HCT116 (cell line): ENCODE measurements around the gene TTLL11. TPM values are rescaled to one million over a fixed set of nuclear protein-coding genes. Genes with fewer than 3 reads are reported as not detected.

Experiments
- ATAC-seq: fragments of 200-7000 bp; cut with Tn5 transposase; 2 replicates; pipeline ENCODE4 v1.9.1; 2020; ENCODE audit warnings: mild to moderate bottlenecking, moderate library complexity
- BruUV-seq: library from RNA; stranded (reverse); fragments of 400-500 nt; replicated peaks from 2 replicates; lab custom pipeline; 2021; lab: Mats Ljungman, UMichigan
- CTCF ChIA-PET: fragments of 300-600 bp; sonication (Branson Sonifier 250); formaldehyde crosslinking; loops from one replicate; lab custom pipeline; 2021; ENCODE audit warnings: antibody characterized with exemption; lab: Charles Lee
- POLR2A ChIA-PET: fragments of 300-600, 350-600 bp; sonication (Branson Sonifier 250); formaldehyde crosslinking; loops from one replicate; lab custom pipeline; 2021; ENCODE audit warnings: antibody characterized with exemption; lab: Charles Lee
- RAD21 ChIA-PET, 2 experiments: fragments of 300-600 bp; sonication (Branson Sonifier 250); formaldehyde crosslinking; loops; one replicate each; lab custom pipeline; 2023; ENCODE audit warnings: low total read pairs in 2 of 2; ENCODE audit not compliant: uncharacterized antibody in 2 of 2, unreplicated experiment in 2 of 2, low non-redundant PET in 1 of 2; lab: Charles Lee
- DNase-seq: peaks from one replicate; pipeline ENCODE4 v3.0.0-alpha.2; 2010; ENCODE audit warnings: low read depth, low spot score
- H2AFZ ChIP-seq: fragments of 200-600 bp; shearing (Covaris generic), sonication (generic); 2 replicates; pipeline ENCODE4 v1.6.1; 2017; ENCODE audit warnings: low read depth, mixed run types, mixed read lengths, antibody characterized with exemption, low read length; ENCODE audit not compliant: poor library complexity, severe bottlenecking
- H3K27ac ChIP-seq: 2 replicates; pipeline ENCODE4 v1.5.1; 2012; ENCODE audit warnings: low read depth, low read length
- H3K27me3 ChIP-seq: fragments of 200-600 bp; sonication (generic); 2 replicates; pipeline ENCODE4 v1.6.1; 2016; ENCODE audit warnings: mixed run types, low read length, mixed read lengths; ENCODE audit not compliant: insufficient read depth
- H3K36me3 ChIP-seq, 2 experiments: fragments of 200-500 bp in 1 of 2; fragments of 200-600 bp in 1 of 2; sonication (Bioruptor generic) in 1 of 2; sonication (generic) in 1 of 2; 2 replicates each; pipeline versions ENCODE4 v1.5.1 to v1.6.1; 2014 to 2016; ENCODE audit warnings: low read length in 2 of 2, inconsistent platforms in 1 of 2, mixed read lengths in 1 of 2, mixed run types in 1 of 2; ENCODE audit not compliant: insufficient read depth in 2 of 2, control insufficient read depth in 1 of 2
- H3K4me1 ChIP-seq, 2 experiments: fragments of 200-600 bp in 1 of 2; sonication (generic) in 1 of 2; 2 replicates each; pipeline versions ENCODE4 v1.5.1 to v1.6.1; 2012 to 2017; ENCODE audit warnings: low read length in 2 of 2, inconsistent platforms in 1 of 2, mild to moderate bottlenecking in 1 of 2, mixed read lengths in 1 of 2, mixed run types in 1 of 2, moderate library complexity in 1 of 2; ENCODE audit not compliant: insufficient read depth in 2 of 2, control insufficient read depth in 1 of 2
- H3K4me2 ChIP-seq: fragments of 200-600 bp; sonication (generic); 2 replicates; pipeline ENCODE4 v1.6.1; 2017; ENCODE audit warnings: mixed run types, low read length, mixed read lengths
- H3K4me3 ChIP-seq, 2 experiments: fragments of 200-600 bp in 1 of 2; sonication (generic) in 1 of 2; replicated peaks in 1 of 2; 2 replicates each; pipeline ENCODE4 v1.5.1; 2011 to 2016; ENCODE audit warnings: low read length in 2 of 2, control low read depth in 1 of 2, low read depth in 1 of 2, mild to moderate bottlenecking in 1 of 2, mixed read lengths in 1 of 2, mixed run types in 1 of 2
- H3K79me2 ChIP-seq: fragments of 200-600 bp; sonication (generic); 2 replicates; pipeline ENCODE4 v1.6.1; 2017; ENCODE audit warnings: mild to moderate bottlenecking, mixed run types, low read length, moderate library complexity, mixed read lengths; ENCODE audit not compliant: insufficient read depth
- H3K9ac ChIP-seq: fragments of 200-600 bp; sonication (generic); 2 replicates; pipeline ENCODE4 v1.6.1; 2016; ENCODE audit warnings: low read length, mixed read lengths
- H3K9me2 ChIP-seq: fragments of 200-600 bp; sonication (generic), shearing (Covaris generic); 2 replicates; pipeline ENCODE4 v1.6.1; 2017; ENCODE audit warnings: mixed run types, mild to moderate bottlenecking, moderate library complexity; ENCODE audit not compliant: insufficient read depth
- H3K9me3 ChIP-seq, 2 experiments: fragments of 200-500 bp in 1 of 2; fragments of 200-600 bp in 1 of 2; sonication (Bioruptor generic) in 1 of 2; sonication (generic) in 1 of 2; 2 replicates each; pipeline ENCODE4 v1.6.1; 2014 to 2017; ENCODE audit warnings: low read length in 2 of 2, mixed read lengths in 2 of 2, inconsistent platforms in 1 of 2, low read depth in 1 of 2, mild to moderate bottlenecking in 1 of 2, mixed run types in 1 of 2, moderate library complexity in 1 of 2; ENCODE audit not compliant: control insufficient read depth in 1 of 2, insufficient read depth in 1 of 2
- H4K20me1 ChIP-seq: fragments of 200-600 bp; sonication (generic), shearing (Covaris generic); 2 replicates; pipeline ENCODE4 v1.6.1; 2017; ENCODE audit warnings: mixed run types, mild to moderate bottlenecking, moderate library complexity; ENCODE audit not compliant: insufficient read depth
- ATF3 ChIP-seq: IDR thresholded peaks from 2 replicates; pipeline ENCODE4 v1.6.1; 2012
- CEBPB ChIP-seq: IDR thresholded peaks from 2 replicates; pipeline ENCODE4 v1.6.1; 2012; ENCODE audit warnings: low read depth
- ELF1 ChIP-seq: IDR thresholded peaks from 2 replicates; pipeline ENCODE4 v1.6.1; 2012; ENCODE audit warnings: low read depth, borderline replicate concordance
- FOSL1 ChIP-seq: IDR thresholded peaks from 2 replicates; pipeline ENCODE4 v1.6.1; 2012; ENCODE audit warnings: low read depth
- JUND ChIP-seq: IDR thresholded peaks from 2 replicates; pipeline ENCODE4 v1.6.1; 2012
- POLR2A ChIP-seq: IDR thresholded peaks from 2 replicates; pipeline ENCODE4 v1.7.0; 2011; ENCODE audit warnings: borderline replicate concordance; ENCODE audit not compliant: insufficient read depth, insufficient read length; ENCODE audit errors: extremely low read depth
- SIN3A ChIP-seq: IDR thresholded peaks from 2 replicates; pipeline ENCODE4 v1.6.1; 2012; ENCODE audit warnings: low read depth
- SRF ChIP-seq: IDR thresholded peaks from 2 replicates; pipeline ENCODE4 v1.6.1; 2012; ENCODE audit warnings: low read depth
- ZBTB33 ChIP-seq: IDR thresholded peaks from 2 replicates; pipeline ENCODE4 v1.6.1; 2011; ENCODE audit warnings: mild to moderate bottlenecking, low read length, moderate library complexity; ENCODE audit not compliant: insufficient replicate concordance; ENCODE audit errors: extremely low read depth
- ZNF274 ChIP-seq: fragments of 200-500 bp; sonication (Bioruptor generic); IDR thresholded peaks from 2 replicates; pipeline ENCODE4 v1.6.1; 2014; ENCODE audit warnings: mild to moderate bottlenecking, low read depth, low read length, inconsistent platforms
- intact Hi-C: fragments of 100-400 bp; cut with micrococcal nuclease; formaldehyde crosslinking; loops from 2 replicates; pipeline ENCODE4 v1.10.0; 2022
- total RNA-seq: library from RNA; stranded (reverse); gene quantifications from one replicate; pipeline ENCODE4 v1.2.1, GENCODE V29; 2021; ENCODE audit not compliant: unreplicated experiment
- TF ChIP-seq, protein P1 (sequence below): IDR thresholded peaks from 2 replicates; pipeline ENCODE4 v1.6.1; 2012
- TF ChIP-seq, protein P2 (sequence below), 3 experiments: fragments of 200-600 bp in 1 of 3; sonication (generic) in 1 of 3; IDR thresholded peaks in 2 of 3; conservative IDR thresholded peaks in 1 of 3; 2 replicates each; pipeline ENCODE4 v1.5.1; 2012 to 2017; ENCODE audit warnings: low read depth in 2 of 3, low read length in 2 of 3, antibody characterized with exemption in 1 of 3, borderline replicate concordance in 1 of 3, control low read depth in 1 of 3, mild to moderate bottlenecking in 1 of 3, mixed read lengths in 1 of 3, mixed run types in 1 of 3, moderate library complexity in 1 of 3; ENCODE audit not compliant: insufficient read depth in 1 of 3

TTLL11 gene
- total RNA-seq, 1 experiment from 2014 or later: 2.2 TPM

DNA sequence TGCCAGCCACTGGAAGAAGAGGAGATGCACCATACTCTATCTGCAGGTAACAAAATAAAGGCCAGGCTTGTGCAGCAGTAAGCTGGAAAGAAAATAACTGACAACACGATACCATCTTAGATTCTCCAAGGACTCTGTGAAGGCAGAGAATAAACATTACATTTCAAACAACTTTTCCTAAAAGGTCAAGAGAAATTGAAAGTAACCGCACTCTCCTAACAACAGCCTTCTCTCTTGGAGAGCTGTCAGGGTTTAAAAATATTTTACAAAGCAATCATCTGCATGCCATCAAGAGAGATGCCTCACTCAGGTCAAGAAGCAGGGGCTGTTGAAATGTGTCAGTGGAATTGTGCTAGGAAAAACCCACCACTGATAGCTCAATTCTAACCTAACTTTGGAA is 13.5 kb upstream of the TTLL11 start:
- no peak overlapping the region for H3K4me2 ChIP-seq
- TF ChIP-seq, protein P1, sequence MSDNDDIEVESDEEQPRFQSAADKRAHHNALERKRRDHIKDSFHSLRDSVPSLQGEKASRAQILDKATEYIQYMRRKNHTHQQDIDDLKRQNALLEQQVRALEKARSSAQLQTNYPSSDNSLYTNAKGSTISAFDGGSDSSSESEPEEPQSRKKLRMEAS: no peak
- no peak for TF ChIP-seq ZNF274
- TF ChIP-seq, protein P2, sequence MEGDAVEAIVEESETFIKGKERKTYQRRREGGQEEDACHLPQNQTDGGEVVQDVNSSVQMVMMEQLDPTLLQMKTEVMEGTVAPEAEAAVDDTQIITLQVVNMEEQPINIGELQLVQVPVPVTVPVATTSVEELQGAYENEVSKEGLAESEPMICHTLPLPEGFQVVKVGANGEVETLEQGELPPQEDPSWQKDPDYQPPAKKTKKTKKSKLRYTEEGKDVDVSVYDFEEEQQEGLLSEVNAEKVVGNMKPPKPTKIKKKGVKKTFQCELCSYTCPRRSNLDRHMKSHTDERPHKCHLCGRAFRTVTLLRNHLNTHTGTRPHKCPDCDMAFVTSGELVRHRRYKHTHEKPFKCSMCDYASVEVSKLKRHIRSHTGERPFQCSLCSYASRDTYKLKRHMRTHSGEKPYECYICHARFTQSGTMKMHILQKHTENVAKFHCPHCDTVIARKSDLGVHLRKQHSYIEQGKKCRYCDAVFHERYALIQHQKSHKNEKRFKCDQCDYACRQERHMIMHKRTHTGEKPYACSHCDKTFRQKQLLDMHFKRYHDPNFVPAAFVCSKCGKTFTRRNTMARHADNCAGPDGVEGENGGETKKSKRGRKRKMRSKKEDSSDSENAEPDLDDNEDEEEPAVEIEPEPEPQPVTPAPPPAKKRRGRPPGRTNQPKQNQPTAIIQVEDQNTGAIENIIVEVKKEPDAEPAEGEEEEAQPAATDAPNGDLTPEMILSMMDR (IDR thresholded peaks at IDR 0.05 in 2 of 3, conservative IDR thresholded peaks at IDR 0.05 in 1 of 3; ENCODE audit: borderline replicate concordance in 1 of 3, insufficient read depth in 1 of 3, low read depth in 2 of 3, low read length in 2 of 3): no peak
- no peak for TF ChIP-seq ZBTB33
- TF ChIP-seq POLR2A: no peak
- no peak for TF ChIP-seq SRF
- no peak for TF ChIP-seq CEBPB
- no peak for TF ChIP-seq ELF1
- TF ChIP-seq SIN3A: no peak
- TF ChIP-seq JUND: no peak
- TF ChIP-seq ATF3: no peak
- TF ChIP-seq FOSL1: no peak
- TF ChIP-seq, all 23 proteins: peak for 0
- RAD21 ChIA-PET: no interaction called here
- H3K79me2 ChIP-seq: no peaks in the 10 kb centered on the region
- no peaks in the 10 kb centered on the region for H4K20me1 ChIP-seq
- no peak overlapping the region for H3K27ac ChIP-seq
- no peaks in the 10 kb centered on the region for H3K4me1 ChIP-seq
- H3K4me3 ChIP-seq: no peak overlapping the region
- CTCF ChIA-PET: interaction anchor here (2.0 kb wide), 1 partner anchor 7 kb away, joined by 11 read pairs; no protein-coding TSS in a partner anchor
- no peak for ATAC-seq
- no TSS peak for BruUV-seq
- H3K36me3 ChIP-seq: no peaks in the 10 kb centered on the region
- no peak for DNase-seq
- no peaks in the 10 kb centered on the region for H3K9me2 ChIP-seq
- POLR2A ChIA-PET: no interaction called here
- intact Hi-C loops: no loop called here
- no peak overlapping the region for H3K9ac ChIP-seq
- H2AFZ ChIP-seq: no peak overlapping the region
- H3K27me3 ChIP-seq: no peaks in the 10 kb centered on the region
- peaks cover 0 to 3% of the 10 kb centered on the region in 2 experiments; a peak in 1 of 4 replicates for H3K9me3 ChIP-seq
